Pericardium fibroblast (primary cell): ENCODE results near the gene GNAT2. TPM values are rescaled to one million over a fixed set of nuclear protein-coding genes. Genes with fewer than 3 reads are reported as not detected.

Experiments used
- total RNA-seq: library from RNA; depleted of rRNA; stranded (reverse); fragments of >200 nt; gene quantifications from 2 replicates; pipeline ENCODE4 v1.2.3, GENCODE V29; 2015

GNAT2 gene
- total RNA-seq, result 0.17 TPM in 1 of 2 replicates, not detected in the other

GRCh38 chr1:109619576-109620400 lies at the start of gene GNAT2, which contains the start of gene AMPD2:
TSS of gene GNAT2 (minus strand) at chr1:109619616. CDS start at chr1:109612870, 6,746 bp downstream.
TSS of gene AMPD2 (plus strand) at chr1:109619837. CDS start at chr1:109621176, 1,339 bp downstream.

GRCh38 chr1:109667452-109668122 lies 48.2 kb upstream of the GNAT2 start, which contains the start of gene GSTM2:
TSS of gene GSTM2 (plus strand) at chr1:109668057. CDS start at chr1:109668116, 59 bp downstream.

GRCh38 chr1:109655615-109656519 lies 36.5 kb upstream of the GNAT2 start, which contains the start of gene GSTM4:
TSS of gene GSTM4 (plus strand) at chr1:109656099. CDS start at chr1:109656390, 291 bp downstream.

Other genes with a start within 250 kb of the GNAT2 start
- gene SORT1, start 221.7 kb downstream of the GNAT2 start, total RNA-seq, result 4.9 and 5.6 TPM in 2 replicates
- gene PSMA5, start 193.2 kb downstream of the GNAT2 start, total RNA-seq, result 28.9 and 32.3 TPM in 2 replicates
- gene SYPL2, start 153.1 kb downstream of the GNAT2 start, total RNA-seq, result 0.23 and 1.4 TPM in 2 replicates
- 5.8 and 6.2 TPM in 2 replicates for gene ATXN7L2, start 135.7 kb downstream of the GNAT2 start, total RNA-seq
- gene CYB561D1, start 125.5 kb downstream of the GNAT2 start, total RNA-seq, result 6.0 and 7.4 TPM in 2 replicates
- 0.12 and 1.4 TPM in 2 replicates for gene AMIGO1, start 109.9 kb downstream of the GNAT2 start, total RNA-seq
- not detected in 2 replicates for gene GPR61, start 79.7 kb downstream of the GNAT2 start, total RNA-seq
- gene GNAI3, start 71.0 kb downstream of the GNAT2 start, total RNA-seq, result 7.5 TPM in 2 replicates
- gene AMPD2, start 221 bp upstream of the GNAT2 start, total RNA-seq, result 47.5 and 50.8 TPM in 2 replicates
- gene GSTM4, start 36.5 kb upstream of the GNAT2 start, total RNA-seq, result 4.3 and 17.6 TPM in 2 replicates
- 55.4 and 78.2 TPM in 2 replicates for gene GSTM2, start 48.4 kb upstream of the GNAT2 start, total RNA-seq
- 75.3 TPM in 1 of 2 replicates, not detected in the other for gene GSTM1, start 68.2 kb upstream of the GNAT2 start, total RNA-seq
- 3.7 TPM in 1 of 2 replicates, not detected in the other for gene GSTM5, start 92.6 kb upstream of the GNAT2 start, total RNA-seq
- 78.7 and 143 TPM in 2 replicates for gene GSTM3, start 121.4 kb upstream of the GNAT2 start, total RNA-seq
- not detected in 2 replicates for gene EPS8L3, start 144.3 kb upstream of the GNAT2 start, total RNA-seq